CD1c-positive myeloid dendritic cell (primary cell): ENCODE results near the gene KLHL30.
A peak's percentile ranks its signal among the peaks of the same experiment; 100 is the strongest.

Source experiments
- DNase-seq: peaks from one replicate; pipeline ENCODE4 v3.0.0-alpha.2; 2016; ENCODE audit errors: extremely low spot score

The KLHL30 gene

DNA sequence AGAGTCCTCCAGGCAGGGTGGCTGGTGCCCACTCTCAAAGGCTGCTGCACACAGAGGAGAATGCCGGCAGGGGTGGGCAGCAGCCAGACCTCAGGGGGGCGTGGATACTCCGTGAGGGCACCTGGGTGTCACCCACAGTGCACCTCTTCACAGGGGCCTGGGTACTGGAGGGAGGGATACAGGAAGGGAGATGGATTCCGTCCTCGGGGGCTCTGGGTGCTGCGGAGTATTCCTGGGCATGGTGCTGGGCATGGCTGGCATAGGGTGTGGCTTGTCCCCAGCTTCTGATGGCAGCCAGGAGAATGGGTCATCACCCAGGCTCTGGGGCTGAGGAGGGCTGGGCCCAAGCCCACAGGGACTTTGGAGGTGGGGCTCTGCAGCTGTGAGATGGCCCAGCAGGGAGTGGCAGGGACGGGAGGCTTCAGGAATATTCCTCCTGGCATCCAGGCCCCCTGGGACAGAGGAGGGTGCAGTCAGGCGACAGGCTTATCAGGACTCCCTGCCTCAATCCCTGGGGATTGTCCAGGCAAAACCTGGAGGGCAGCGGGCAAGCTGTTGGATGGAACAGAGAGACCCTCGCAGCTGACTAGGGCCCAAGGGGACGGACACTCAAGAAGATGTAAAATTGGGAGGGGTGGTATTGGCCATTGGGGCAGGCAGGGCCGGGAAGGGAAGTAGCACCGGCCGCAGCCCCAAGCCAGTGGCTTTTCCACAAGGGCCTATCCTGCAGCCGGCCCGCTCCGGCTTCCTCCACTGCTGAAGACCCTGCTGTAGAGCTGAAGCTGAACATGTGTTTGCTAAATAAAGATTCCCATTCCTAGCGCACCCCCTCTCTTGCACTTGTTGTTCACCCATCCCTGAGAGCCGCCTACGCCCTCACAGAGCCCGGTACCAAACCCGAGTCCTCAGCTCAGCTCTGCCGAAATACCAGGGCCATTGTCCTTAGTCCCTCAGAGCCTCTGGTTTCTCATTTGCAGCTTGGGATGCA lies 5.7 kb upstream of the KLHL30 start:
- DNase-seq, result no peak

DNA sequence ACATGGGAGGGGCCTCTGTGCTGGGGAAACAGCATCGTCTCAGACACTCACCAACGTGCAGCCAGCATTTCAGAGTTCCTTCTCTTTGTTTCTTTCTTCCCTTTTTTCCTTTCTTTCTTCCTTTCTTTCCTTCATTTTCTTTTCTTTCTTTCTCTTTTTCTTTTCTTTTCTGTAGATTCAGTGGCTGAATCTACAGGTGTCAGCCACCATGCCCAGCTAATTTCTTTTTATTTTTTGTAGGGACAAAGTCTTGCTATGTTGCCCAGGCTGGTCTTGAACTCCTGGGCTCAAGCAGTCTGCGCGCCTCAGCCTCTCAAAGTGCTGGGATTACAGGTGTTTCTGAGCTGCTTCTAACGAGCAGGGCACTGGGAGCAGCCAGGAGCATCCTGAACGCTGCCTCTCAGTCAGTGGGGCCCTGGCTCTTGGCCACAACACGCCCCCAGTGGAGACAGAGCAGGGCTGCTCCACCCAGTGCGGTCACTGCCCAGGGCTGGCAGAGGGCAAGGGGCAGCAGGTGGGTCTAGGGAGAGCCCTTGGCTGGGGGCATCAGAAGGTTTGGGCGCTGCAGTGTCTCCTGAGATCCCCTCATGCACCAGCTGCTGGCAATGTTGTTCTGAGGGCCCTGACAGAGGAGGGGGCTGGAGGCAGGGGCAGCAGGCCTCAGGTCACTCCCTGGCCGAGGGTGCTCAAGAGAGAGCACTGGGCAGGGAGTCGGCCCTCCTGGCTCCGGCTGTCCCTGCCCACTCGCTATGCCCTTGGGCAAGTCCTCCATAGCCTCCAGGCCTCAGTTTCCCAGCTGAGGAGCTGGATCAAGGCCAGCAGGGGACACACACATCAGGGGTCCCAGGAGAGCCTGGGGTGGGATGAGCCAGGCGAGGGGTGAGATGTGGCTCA lies 4.7 kb upstream of the KLHL30 start:
- DNase-seq, result no peak

DNA sequence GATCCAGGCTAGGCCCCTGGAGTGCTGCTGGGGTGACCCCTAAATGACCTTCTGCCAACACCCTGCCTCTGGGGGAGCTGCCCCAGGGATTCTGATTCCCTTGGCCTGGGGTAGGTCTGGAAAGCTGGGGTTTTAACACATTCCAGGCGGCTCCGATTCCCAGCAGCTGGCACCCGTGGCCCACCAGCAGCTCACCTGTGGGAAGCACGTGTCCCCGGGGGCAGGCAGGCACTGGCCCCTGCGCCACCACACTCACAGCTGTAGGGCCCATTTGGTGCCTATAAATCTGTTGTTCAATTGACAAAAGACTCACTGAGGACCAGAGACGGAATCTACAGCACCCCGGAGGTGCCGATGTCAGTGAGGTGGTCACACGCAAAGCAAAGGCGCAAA lies 4.1 kb upstream of the KLHL30 start:
- no peak for DNase-seq

DNA sequence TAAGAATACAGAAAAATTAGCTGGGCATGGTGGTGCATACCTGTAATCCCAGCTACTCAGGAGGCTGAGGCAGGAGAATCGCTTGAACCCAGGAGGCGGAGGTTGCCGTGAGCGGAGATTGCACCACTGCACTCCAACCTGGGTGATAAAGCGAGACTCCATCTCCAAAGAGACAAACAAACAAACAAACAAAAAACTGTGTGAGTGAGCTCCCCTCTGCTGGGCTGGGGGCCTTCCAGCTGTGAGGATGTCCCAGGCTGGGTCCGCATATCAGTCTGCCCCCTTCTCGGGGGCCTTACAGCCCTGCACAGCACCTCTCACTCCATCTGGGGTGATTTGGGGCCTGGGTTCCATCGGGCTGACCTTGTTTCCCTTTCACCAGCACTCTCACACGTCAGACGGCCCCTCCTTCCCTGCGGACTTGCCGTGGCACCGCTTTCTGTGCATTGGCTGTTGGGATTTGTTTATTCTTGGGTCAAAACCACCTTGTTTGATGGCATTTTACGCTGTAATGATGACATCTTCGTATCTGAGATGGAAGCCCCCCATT lies 2.8 kb upstream of the KLHL30 start:
- no peak for DNase-seq

DNA sequence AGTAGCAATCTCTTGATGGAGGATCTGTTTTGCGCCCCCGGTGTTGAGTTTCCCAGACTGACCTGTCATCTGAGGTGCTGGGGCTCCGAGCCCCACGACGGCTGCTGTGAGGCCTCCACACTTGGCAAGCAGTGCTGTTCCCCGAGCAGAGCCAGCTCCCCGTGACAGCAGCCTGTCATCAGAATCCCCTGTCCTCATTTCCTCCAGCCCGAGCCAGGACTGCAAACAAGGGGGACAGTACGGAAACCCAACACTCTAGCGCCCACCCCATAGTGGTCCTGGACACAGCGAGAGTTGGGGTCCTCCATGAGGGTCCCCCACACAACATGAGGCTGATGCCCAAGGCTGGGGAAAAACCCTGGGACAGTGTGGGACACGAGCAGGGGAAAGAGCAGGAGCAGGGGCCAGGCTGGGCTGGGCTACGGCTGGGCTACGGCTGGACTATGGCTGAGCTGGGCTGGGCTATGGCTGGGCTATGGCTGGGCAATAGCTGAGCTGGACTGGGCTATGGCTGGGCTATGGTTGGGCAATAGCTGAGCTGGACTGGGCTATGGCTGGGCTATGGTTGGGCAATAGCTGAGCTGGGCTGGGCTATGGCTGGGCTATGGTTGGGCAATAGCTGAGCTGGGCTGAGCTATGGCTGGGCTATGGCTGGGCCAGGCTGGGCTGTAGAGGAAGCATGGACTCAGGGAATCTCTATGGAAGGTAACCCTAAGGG lies 1.5 kb upstream of the KLHL30 start:
- DNase-seq, result peak; percentile 76

DNA sequence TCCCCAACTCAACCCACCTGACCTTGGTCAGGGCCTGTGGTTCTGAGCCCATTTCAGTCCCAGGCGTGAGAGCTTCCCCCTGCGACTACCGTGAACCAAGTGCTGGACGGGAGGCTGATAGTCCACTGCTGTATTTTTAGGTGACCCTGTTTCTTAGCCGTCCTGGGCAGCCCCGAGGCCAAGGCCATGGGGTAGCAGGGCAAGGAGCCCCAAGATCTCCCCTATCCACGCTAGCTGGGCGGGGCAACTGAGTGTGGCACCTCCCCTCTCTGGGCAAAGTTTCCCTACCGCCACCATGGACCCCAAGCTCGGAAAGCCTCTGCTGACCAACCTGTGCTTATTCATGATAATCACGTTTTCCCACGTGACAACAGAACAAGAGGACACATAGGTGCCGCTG lies 583 bp upstream of the KLHL30 start:
- no peak for DNase-seq

DNA sequence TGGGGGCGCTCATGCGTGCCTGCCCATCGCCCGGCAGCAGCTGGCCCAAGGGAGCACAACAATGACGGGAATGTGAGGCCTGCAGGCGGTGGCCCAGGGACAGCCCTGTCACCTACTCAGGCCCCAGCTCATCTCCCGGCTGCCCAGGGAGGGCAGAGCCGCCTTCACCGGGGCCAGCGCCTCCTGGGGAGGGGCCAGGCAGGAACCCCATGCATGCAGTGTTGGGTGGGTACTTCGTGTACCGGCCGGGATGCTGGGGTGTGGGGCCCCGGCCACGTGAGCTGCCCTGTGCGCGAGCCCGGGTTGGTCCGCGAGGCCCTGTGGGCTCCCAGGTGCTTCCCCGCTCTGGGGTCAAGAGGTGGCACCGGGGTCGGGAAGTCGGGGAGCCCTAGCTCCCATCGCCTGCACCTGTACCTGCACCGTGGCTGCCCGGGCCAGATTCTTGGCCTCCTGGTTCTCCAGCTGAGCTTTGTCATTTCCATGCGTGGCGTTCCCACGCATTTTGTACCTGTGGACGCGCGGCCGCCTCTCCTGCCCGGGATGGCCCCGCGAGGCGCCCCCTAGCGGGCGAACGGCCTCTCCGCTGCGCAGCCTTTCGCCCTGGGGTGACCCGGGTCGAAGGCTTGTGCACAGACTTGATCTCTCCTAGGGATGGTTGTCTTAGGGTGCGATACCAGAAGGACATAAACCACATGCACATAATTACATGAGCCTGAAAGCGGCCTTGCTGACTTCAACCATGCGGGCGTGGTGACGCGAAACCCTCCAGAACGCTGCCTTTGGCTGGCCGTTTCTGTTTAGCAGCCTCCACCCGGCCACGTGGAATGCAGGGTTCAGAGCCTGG lies 950 bp downstream of the KLHL30 start:
- DNase-seq, result no peak

DNA sequence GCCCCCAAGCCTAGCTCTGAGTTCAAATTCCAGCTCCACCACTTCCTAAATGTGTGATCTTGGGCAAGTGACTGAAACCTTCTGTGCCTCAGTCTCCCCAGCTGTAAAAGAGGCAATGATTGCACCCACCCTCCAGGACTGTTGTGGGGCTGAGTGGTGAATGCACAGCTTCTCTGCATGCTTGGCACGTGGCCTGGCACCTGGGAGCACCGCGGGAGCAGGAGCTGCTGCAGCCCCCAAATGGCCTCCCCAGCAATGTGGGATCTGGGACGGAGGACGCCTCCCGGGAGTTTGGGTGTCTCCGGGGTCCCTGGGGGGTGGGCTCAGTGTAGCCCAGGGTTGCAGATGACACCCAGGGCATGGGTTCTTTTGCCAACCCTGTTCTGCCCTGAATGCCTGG lies 1.6 kb downstream of the KLHL30 start:
- DNase-seq, result no peak

DNA sequence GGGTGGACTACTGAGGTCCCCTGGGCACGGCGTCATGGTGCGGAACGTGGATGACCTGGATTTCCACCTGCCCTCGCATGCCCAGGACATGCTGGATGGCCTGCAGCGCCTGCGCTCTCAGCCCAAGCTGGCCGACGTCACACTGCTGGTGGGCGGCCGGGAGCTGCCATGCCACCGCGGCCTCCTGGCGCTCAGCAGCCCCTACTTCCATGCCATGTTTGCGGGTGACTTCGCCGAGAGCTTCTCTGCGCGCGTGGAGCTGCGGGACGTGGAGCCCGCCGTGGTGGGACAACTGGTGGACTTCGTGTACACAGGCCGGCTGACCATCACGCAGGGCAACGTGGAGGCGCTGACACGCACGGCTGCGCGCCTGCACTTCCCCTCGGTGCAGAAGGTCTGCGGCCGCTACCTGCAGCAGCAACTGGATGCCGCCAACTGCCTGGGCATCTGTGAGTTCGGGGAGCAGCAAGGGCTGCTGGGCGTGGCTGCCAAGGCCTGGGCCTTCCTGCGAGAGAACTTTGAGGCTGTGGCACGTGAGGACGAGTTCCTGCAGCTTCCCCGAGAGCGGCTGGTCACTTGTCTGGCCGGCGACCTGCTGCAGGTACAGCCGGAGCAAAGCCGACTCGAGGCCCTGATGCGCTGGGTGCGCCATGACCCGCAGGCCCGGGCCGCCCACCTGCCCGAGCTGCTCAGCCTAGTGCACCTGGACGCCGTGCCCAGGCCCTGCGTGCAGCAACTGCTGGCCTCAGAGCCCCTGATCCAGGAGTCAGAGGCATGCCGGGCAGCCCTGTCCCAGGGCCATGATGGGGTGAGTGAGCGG lies 2.5 kb downstream of the KLHL30 start:
- no peak for DNase-seq

DNA sequence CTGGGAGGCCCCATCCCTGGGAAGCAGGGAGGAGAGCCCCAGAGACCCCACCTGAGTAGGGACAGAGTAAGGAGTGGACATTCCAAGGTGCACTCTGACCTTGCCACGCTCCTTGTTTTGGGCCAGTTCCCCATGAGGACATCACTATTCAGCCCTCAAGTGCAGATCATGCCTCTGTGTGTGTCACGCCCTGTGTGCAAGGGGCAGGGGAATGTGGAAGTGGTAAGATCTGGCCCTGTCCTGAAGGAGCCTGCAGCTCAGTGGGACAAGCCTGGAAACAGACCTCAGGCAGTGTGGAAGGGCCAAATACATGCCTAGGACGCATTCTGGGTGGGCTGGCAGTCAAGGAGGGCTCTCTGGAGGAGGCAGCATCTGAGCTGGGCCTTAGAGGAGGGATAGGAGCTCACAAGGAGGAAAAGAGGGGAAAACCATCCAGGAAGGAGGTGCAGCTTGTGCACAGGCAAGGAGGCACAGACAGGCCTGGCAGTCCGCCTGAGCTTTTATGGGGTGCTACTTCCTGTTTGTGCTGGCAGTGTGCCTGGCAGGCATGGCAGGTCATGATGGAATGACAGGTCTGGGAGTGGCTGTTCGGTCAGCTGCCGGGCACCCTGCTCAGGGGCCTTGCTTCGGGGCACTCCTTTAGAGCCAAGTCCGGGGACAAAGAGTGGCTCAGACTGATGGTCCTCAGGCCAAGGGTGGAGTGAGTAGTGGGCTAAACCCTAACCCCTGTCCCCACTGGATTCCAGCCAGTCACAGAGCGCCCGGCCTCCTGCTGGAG lies 3.3 kb downstream of the KLHL30 start:
- peak; percentile 72 for DNase-seq

DNA sequence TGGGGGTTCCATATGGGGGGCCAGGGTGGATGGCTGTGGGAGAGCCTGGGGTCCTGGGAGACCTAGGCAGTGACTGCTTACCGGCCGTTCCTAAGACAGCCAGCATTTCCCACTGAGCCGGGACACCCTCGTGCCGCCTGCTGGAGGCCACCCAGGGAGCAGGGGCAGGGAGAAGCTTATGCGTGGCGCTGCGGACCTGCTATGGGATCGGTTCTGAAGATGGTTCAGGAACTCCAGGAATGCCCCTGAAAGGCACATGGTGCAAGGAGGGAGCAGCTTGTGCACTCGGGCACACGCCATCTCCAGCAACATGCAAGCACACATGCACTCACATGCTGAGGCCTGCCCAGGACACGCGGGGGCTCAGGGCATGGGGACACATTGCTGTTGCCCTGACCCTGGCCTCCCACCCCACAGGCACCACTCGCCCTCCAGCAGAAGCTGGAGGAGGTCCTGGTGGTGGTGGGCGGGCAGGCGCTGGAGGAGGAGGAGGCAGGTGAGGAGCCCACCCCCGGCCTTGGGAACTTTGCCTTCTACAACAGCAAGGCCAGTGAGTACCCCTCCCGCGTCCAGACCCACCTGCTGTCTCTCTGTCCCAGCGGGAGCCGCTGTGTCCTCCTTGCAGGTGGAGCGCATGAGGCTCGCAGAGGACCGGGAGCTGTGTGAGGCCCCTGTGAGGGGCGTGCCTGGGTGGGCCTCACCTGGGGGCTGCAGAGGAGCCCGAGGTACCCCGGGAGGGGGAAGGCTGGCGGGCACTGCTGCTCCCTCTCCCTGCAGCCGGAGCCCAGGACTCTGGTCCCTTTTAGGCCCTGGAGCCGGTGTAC lies 4.1 kb downstream of the KLHL30 start:
- no peak for DNase-seq

DNA sequence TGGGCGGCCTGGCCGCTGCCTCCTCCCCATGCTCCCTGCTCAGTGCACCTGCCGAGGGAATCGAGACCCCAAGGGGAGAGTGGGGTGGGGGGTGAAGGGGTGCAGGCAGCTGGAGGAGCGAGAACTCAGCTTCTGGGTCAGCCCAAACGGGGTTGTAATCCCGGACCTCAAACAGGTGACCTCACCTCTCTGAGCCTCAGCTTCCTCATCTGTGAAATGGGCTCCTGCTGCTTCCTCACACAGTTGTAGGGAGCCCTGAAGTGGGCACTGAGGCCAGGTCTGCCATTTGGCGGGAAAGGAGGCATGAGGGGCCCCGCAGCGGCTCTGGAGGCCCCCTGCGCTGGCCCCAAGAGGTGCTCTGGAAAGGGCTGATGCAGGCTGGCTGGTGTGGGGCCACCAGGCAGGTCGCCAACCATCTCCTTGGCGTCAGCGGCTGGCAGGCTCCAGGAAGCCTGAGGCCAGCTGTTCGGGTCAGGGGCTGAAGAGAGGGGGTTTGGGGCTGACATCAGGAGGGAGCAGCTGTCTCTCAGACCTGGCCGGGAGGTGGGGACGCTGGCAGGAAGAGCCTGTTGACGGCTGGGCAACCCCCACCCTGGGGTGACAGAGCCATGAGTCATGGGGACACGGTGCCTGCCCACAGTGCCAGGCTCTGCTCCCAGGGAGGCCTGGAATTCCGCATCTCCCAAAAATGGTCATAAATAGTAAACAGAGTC lies 4.9 kb downstream of the KLHL30 start:
- DNase-seq, result no peak

DNA sequence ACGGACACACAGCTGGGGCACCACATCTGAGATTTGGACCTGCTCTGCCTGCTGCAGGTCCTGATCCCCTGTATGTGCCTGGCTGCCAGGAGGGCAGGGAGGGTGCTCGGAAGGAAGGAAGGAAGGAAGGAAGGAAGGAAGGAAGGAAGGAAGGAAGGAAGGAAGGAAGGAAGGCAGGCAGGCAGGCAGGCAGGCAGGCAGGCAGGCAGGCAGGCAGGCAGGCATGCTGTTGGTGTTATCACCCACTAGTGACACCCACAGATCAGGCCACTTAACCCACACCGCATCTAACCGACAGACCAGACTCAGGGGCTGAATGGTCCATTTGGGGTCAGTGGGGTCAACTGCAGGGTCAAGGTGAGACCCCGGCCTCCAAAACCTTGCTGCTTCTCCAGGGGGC lies 5.8 kb downstream of the KLHL30 start:
- no peak for DNase-seq

DNA sequence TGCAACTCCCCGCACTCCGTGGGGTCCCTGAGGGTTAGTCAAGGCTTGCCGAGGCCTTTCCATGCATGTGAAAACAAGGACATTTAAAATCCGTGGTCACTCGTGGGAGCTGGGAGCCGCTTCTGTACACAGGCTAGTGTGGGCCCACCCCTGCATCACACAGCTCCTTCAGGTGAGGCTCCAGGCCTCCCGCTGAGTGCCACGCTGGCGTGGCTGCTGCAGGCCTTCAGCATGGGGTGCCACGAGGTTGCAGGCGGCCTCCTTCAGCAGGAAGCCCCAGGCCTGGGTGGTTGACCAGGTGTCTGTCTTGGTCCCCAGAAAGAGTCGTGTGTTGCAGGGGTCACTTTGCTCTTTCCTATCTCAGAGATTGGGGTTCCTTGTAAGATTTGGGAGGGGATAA lies 6.6 kb downstream of the KLHL30 start:
- no peak for DNase-seq

DNA sequence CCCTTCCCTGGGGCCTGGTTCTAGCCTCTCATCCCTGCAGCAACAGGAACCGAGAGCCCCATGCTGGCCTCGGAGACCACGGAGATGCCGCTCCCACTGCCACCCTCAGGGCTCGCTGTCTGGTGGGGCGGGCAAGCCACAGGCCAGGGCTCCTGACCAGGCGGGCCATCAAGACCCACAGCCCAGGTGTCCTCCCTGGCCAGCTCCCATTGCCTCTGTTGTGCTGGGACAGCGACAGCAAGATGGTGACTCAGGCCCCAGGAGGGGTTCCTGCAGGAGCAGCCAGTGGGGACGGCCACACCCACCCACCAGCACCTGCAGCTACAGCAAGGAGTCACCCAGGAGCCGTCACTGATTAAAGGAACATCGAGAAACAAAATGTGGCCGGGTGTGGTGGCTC lies 7.4 kb downstream of the KLHL30 start:
- no peak for DNase-seq

DNA sequence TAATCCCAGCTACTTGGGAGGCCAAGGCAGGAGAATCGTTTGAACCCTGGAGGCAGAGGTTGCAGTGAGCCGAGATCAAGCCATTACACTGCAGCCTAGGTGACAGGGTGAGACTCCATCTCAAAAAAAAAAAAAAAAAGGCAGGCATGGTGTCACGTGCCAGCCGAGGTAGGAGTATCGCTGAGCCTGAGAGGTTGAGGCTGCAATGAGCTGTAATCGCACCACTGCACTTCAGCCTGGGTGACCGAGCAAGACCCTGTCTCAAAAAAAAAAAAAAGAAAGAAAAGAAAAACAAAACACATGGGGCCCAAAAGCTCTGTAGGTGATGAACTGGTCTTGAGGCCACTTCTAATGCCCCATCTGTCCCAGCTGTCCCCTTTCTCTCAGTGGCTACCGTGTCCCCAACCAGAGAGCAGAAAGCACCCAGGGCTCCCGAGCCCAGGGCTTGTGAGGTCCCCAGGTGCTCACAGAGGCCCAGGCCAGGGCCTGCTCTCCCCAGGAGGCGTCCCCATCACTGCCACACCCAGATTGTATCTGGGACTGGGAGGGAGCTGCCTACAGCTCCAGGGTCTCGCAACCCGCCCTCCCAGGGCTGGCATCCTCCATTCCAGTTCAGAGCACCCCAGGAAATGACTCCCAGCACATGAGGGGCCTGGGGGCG lies 8.5 kb downstream of the KLHL30 start:
- no peak for DNase-seq

DNA sequence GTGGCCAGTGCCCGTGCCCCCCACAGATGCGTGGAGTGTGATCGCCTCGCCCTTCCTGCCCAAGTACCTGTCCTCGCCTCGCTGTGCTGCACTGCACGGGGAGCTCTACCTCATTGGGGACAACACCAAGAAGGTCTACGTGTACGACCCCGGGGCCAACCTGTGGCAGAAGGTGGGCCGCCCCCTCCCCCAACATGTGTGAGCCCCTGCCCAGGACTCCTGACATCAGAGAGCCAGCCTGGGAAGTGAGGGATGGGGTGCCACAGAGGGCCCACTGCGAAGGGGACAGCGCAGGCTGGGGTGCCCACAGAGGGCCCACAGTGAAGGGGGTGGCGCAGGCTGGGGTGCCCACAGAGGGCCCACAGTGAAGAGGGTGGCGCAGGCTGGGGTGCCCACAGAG lies 10.5 kb downstream of the KLHL30 start:
- no peak for DNase-seq
